Left lung (tissue), 10 donors: ENCODE measurements around the gene PPFIA3. TPM values are rescaled to one million over a fixed set of nuclear protein-coding genes. Genes with fewer than 3 reads are reported as not detected.

ENCODE experiments used
- ATAC-seq: fragments of 200-7000 bp; cut with Tn5 transposase; one replicate; pipeline ENCODE4 v1.9.1; 2020; ENCODE audit warnings: moderate library complexity
- DNase-seq, 4 donors: peaks; one replicate each; pipeline ENCODE4 v3.0.0-alpha.2; 2013 to 2020
- H3K27ac ChIP-seq, 2 donors: fragments of 200-600 bp; sonication (generic) in 1 of 2; one replicate each; pipeline versions ENCODE4 v1.5.0 to v1.8.0; 2020 to 2021
- H3K27me3 ChIP-seq, 2 donors: fragments of 200-600 bp; sonication (generic) in 1 of 2; one replicate each; pipeline versions ENCODE4 v1.5.0 to v1.8.0; 2020 to 2021
- H3K36me3 ChIP-seq, 2 donors: fragments of 200-600 bp; sonication (generic) in 1 of 2; one replicate each; pipeline versions ENCODE4 v1.5.0 to v1.8.0; 2020 to 2021
- H3K4me1 ChIP-seq, 2 donors: fragments of 200-600 bp; one replicate each; pipeline ENCODE4 v1.8.0; 2021
- H3K4me3 ChIP-seq, 2 donors: fragments of 200-600 bp; sonication (generic) in 1 of 2; one replicate each; pipeline versions ENCODE4 v1.5.0 to v1.8.0; 2020 to 2021; ENCODE audit warnings: mild to moderate bottlenecking in 1 of 2
- H3K9me3 ChIP-seq, 2 donors: fragments of 200-600 bp; sonication (generic) in 1 of 2; one replicate each; pipeline versions ENCODE4 v1.5.0 to v1.8.0; 2020 to 2021
- CTCF ChIP-seq, 2 donors: fragments of 200-600 bp; sonication (generic) in 1 of 2; IDR thresholded peaks; one replicate each; pipeline versions ENCODE4 v1.5.0 to v1.8.0; 2021; ENCODE audit warnings: antibody characterized with exemption in 2 of 2
- intact Hi-C, 2 donors: fragments of 100-400 bp; cut with DNase I; formaldehyde crosslinking; loops; one replicate each; pipeline versions ENCODE4 v1.11.2 to v1.14.2; 2022
- polyA plus RNA-seq, 6 donors: library from polyadenylated mRNA; unstranded; fragments of 120-200 nt; gene quantifications; one replicate each; pipeline ENCODE4 v1.2.1, GENCODE V29; 2013; ENCODE audit not compliant: insufficient read length in 6 of 6
- total RNA-seq, 2 donors: library from RNA; stranded (reverse); fragmentation: NEBNext Ultra II Directional; extraction: Animal tissue kit (Norgen Biotek cat#: 25700); gene quantifications; one replicate each; pipeline ENCODE4 v1.2.1, GENCODE V29; 2021
- donor health status: DM: no; HTN: yes; CAD: no.
- donor health status: DM: no; HTN: no; CAD: no.

Gene PPFIA3
- total and polyA plus RNA-seq, 8 donors = 5.9 to 9.9 (median 7.6) TPM

- intact Hi-C loops = no loop called here
- TF ChIP-seq CTCF (IDR thresholded peaks at IDR 0.05) = no peak
- no peaks in the 10 kb centered on the region for H3K9me3 ChIP-seq
- H3K4me1 ChIP-seq = peaks cover 4 to 28% of the 10 kb centered on the region in 2 donors
- H3K36me3 ChIP-seq = peaks cover 0 to 30% of the 10 kb centered on the region in 2 donors
- no peaks in the 10 kb centered on the region for H3K27me3 ChIP-seq
- H3K4me3 ChIP-seq = no peak overlapping the region
- H3K27ac ChIP-seq = no peak overlapping the region
- DNase-seq (no peak), ATAC-seq (no peak)
Measured at GRCh38 chr19:49111218-49111998, 7.9 kb upstream of the PPFIA3 start.

- Histone ChIP-seq H3K27ac (peak within 1 kb of the TSS; percentile 67 to 72), H3K9me3 (no peaks in the 10 kb centered on the region), H3K4me1 (peaks cover 10 to 49% of the 10 kb centered on the region in 2 donors), H3K4me3 (peak within 1 kb of the TSS; percentile 84 to 87), H3K27me3 (peaks cover 0 to under 1% of the 10 kb centered on the region in 2 donors), H3K36me3 (peaks cover 0 to 4% of the 10 kb centered on the region in 2 donors)
- intact Hi-C loops = no loop called here
- ATAC-seq = peak; percentile 71
- TF ChIP-seq CTCF (IDR thresholded peaks at IDR 0.05) = peak; percentile 36 to 55
- DNase-seq = peak; percentile 57 to 92 (median 76)
Measured at GRCh38 chr19:49113762-49114629, 5.3 kb upstream of the PPFIA3 start, which contains the start of gene LIN7B. TSS of gene LIN7B (plus strand) at chr19:49114370. CDS start at chr19:49114405, 35 bp downstream.

- ATAC-seq (peak; percentile 7), DNase-seq (peak; percentile 61 to 88 (median 71))
- H3K4me3 ChIP-seq = peak overlapping the region; percentile 84 to 87
- H3K4me1 ChIP-seq = peaks cover 14 to 55% of the 10 kb centered on the region in 2 donors
- no peaks in the 10 kb centered on the region for H3K36me3 ChIP-seq
- intact Hi-C loops = no loop called here
- H3K27ac ChIP-seq = peak overlapping the region; percentile 67 to 72
- peaks cover 0 to 9% of the 10 kb centered on the region in 2 donors for H3K27me3 ChIP-seq
- no peak for TF ChIP-seq CTCF (IDR thresholded peaks at IDR 0.05)
- no peaks in the 10 kb centered on the region for H3K9me3 ChIP-seq
Measured at GRCh38 chr19:49114630-49115363, 4.5 kb upstream of the PPFIA3 start.

GRCh38 chr19:49116544-49116943 is 2.8 kb upstream of the PPFIA3 start:
- Histone ChIP-seq H3K4me3 (no peak overlapping the region), H3K27me3 (peaks cover 7 to 26% of the 10 kb centered on the region in 2 donors), H3K4me1 (peaks cover 18 to 63% of the 10 kb centered on the region in 2 donors), H3K27ac (no peak overlapping the region), H3K9me3 (no peaks in the 10 kb centered on the region), H3K36me3 (no peaks in the 10 kb centered on the region)
- TF ChIP-seq CTCF (IDR thresholded peaks at IDR 0.05) = no peak
- peak in 1 of 4 donors; percentile 51 for DNase-seq
- no peak for ATAC-seq
- intact Hi-C loops = no loop called here
